ENCODE data around the gene SEMA3D.
A peak's percentile ranks its signal among the peaks of the same experiment; 100 is the strongest.

SEMA3D gene

DNA sequence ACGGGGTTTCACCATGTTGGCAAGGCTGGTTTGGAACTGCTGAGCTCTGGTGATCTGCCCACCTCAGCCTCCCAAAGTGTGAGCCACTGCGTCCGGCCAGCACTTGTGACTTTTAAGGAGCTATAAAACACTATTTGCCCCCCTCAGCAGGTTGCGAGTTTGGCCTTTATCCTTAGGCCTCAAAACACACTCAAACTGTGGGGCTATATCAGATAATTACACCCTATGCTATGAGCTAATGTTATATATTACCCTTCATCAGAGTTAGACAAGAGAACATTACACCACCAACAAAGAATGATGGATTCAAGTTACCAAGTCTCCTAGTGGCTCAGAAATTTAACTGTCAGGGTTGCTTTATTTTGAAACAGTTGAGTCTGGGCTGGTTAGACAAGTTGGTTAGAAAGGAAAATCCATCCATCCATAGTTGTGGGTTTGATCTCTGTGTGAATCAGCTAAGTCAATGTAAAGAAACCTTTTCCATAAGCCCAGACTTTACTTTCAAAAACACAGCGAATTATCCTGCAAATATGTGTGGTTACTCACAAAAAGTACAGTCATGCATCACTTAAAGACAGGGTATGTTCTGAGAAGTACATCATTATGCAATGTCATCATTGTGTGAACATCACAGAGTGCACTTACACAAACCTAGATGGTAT, 115.8 kb downstream of the SEMA3D start:
- peak; percentile 95 for DNase-seq

DNA sequence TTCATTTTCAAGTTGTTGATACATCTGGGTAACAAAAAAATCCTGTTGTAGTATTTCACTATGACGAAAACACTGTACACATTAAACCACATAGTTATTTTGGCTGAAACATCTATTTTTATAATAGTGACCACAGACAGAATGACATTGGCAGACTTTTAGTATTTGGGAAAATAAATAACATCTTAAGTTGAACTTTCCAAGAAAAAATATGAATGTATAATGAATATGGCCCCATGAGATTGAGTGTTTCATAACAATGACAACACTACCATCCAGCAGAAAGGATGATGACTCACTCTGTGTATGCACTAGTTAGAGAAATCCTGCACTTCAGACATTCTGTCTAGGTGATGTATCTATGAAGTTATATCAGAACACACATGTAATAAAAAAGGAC, 118.1 kb downstream of the SEMA3D start:
- DNase-seq, result peak; percentile 88

DNA sequence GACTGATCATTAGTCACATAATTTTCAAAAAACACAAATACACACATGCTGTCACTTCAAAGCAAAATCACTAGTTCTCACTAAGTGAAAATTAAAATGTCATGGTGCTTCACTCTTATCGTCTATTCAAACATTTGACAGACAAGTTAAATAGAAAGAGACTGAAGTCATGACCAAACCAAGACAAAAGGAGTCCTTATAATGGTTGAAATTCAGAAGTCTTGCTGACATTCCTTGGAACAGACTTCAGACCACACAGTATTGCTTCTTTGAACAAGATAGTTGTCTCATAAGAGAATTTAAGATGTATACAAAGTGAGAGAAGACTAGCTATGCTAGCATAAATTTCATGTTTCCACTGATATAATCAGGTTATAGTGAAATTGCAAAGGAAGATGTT, 119.5 kb downstream of the SEMA3D start:
- no peak for DNase-seq

DNA sequence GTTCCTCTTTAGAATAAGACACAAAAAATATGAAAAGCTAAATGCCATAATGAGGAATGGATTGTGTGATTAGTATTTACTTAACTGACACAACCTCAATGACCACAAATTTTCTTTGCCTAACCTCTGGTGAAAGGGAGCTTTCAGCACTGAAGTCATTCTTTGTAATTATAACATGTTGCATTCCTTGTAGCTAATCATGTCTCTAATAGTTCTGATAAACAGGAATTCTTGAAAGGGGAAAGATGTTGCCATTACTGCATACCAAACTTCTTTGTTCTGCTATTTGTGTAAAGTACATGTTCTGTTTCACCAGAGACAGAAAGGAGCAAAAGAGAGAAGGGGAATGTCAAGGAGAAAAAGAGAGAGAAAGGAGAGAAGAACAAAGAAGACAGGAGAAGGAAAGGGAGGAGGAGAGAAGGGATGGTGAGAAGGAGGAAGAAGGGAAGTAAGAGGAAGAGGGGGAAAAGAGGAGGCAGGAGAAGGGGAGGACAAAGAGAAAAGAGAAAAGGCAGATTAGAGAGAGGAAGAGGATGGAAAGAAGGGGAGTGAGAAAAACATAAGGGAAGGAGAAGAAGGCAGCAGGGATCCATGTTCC, 120.9 kb downstream of the SEMA3D start:
- peak; percentile 49 for DNase-seq

DNA sequence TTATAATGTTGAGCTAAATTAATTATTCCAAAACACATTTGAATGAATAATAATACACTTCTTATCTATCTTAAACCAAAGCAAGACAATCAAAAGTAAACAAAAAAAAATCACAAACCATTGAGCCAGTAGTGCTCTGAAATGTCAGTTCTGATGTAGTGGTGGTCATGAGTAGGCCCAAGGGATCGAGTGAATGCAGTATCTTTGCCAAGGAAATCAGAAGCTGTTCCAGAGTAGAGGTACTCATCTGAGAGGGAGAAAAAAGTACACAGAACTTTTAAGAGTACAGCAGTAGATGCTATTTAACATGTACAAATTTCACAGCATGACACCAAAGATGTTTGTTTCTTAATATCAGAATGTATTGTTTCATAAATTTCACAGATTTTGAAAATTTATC, 121.5 kb downstream of the SEMA3D start:
- DNase-seq, result peak; percentile 63

DNA sequence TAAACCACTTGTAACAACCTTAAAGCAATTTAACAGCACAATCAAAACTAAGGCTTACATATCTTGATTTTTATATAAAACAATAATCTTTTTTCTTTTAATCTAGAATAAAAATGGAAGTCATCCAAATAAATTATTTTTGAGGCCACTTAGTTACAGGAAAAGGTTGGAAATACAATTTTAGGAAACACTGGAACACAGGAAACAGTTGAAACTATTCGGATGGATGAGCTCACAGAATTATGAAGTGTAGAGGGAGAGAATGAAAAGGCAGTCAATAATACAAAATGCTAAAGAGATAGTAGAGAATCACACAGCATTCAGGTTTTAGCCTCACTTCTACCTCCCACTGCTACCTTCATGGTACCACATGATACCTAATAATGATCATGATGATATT, 124.2 kb downstream of the SEMA3D start:
- DNase-seq, result no peak

DNA sequence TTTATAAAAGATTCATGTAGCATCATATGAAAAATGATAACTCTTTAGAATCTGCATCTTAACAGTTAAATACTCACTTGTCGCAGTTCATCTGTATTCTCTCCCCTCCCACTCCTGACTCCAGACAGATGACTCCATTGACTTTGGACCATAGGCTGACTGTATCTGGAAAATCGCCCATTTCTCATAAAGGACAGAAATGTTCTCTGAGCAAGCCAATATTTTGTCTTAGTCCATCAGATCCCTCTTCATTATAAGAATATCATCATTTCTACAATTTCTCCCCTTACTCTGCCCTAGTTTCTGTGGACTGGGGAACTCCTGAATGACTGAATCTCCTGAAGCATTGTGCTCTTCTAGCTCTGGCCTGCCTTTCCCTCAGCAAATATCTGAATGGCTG, 125.4 kb downstream of the SEMA3D start:
- no peak for DNase-seq

DNA sequence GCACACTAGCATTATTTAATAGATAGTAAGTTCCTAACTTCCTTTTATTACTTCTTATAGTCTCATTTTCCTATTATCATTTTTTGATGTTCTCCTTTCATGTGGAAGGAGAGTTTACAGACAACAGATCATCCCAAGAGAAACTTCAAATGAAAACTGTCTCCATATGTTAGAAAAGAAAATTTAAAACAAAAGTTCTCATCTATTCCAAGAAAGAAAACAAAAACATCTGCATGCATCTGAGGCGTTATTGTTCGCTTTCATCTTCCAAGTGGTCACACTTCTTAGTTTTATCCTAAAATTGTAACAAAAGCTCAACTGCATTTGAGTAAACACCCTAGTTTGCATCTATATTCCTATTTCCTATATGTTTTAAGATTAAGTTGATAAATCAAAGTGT, 126.2 kb downstream of the SEMA3D start:
- no peak for DNase-seq

DNA sequence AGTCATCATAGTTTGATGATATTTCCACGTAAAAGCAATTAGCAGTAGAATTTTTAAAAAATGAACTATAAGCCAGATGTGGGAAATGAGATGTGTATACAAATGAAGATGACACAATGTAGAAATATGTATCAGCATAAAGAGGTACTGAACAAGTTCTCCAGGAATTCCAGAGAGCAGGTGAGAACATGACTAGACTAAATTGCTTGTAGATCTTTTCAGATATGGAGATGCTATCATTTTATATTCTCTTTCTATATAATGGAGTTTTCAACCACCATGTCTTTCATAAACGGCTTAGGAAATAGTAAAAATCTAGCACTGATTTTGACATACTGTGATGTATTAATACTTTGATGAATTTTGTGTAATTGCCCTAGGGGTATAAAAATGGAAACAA, 130.9 kb downstream of the SEMA3D start:
- DNase-seq, result no peak

DNA sequence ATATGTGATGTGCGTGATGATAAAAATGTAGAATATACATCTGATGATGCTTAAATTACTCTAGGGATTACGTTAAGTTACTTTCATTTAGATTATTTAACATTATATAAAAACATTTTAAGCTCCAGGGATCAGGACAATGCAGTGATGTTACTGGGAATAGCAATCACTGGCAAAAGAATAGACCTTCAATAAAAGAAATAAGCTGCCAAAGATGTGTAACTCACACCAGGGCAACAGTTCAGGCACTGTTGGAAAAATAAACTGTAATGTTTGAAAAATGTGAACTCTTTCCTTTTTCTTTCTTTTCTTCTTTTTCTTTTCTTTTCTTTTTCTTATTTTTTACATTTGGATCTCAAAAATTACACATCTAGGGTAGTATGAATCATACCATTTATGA, 131.7 kb downstream of the SEMA3D start:
- DNase-seq, result no peak

DNA sequence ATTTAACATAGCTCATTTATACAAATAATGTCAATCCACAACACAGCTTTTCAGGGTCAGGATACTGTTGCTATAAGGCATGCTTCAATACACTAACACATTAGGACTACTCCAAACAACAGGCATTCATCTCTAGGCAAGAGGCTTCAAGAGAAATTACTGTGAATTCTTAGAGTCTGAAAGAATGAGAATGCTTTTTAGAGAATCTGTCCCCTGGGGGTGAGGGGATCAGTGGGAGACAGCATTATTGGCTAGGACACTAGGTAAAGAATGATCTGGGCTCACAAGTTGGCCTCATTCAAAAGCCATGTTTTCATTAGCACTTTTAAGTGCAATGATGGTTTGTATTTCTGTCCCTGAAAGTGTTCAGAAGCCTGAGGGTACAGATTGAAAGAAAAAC, 132.6 kb downstream of the SEMA3D start:
- DNase-seq, result no peak

DNA sequence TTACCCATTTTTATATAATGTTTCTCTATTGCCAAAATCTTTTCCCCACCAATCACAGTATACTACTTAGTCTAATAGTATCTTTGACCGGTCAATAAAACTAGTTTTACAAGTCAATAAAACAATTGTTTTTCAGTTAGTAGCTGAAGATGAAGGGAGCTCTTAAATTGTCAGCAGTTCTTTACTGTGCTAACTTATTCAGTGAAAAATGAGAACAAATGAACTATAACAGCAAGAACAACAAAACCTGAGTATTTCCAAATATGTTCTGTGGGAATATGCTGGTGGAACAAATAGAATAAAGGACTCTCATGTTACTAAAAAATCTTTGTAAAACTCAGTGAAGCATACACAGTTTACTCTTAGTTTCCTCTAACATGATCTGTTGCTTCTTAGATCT, 134.0 kb downstream of the SEMA3D start:
- DNase-seq, result no peak

DNA sequence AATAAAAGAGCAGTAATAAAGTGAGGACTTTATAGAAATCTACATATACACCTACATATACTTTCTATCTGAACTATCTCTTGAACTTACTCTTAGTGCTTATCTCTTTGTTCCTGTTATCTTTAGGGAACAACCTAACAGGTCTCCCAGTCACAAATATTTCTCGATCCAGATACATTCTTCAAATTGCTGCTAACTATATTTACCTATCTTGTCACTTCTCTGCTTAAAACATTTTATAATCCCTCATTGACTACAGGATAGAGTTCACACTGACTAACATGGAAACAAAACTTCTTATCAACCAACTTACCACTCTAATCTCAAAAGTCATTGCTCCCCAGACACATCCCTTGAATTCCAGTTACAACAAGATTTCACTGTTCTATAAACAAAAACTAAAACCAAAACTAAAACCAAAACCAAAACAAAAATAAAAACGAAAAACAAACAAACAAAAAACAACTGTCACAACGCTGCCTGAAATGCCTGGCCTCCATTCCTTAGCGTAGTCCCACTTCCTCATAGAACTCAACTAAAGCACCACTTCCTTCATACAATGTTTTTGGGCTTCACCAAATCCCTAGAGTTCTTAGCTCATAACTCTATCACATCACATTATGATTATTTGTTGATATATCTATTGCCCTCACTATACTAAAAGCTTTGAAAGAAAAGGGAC, 134.7 kb downstream of the SEMA3D start:
- DNase-seq, result no peak

DNA sequence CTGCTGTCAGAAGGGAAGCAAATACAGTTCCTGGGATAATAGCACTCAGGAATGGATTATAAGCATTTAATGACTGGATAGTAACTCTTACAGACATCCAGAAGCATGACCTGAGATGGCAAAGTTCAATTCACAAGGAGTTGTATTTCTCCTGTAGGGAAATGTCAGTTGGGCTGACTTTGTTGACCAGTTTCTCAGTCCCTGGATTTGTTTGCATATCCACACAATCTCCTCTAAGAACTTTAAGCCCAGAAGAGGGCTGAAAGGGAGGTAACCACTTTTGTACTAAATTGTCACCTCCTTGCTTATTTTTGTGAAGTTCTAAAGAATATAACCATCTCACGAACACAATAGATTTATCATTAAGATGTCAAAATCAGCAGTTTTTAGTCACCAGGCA, 140.3 kb downstream of the SEMA3D start:
- DNase-seq, result no peak

DNA sequence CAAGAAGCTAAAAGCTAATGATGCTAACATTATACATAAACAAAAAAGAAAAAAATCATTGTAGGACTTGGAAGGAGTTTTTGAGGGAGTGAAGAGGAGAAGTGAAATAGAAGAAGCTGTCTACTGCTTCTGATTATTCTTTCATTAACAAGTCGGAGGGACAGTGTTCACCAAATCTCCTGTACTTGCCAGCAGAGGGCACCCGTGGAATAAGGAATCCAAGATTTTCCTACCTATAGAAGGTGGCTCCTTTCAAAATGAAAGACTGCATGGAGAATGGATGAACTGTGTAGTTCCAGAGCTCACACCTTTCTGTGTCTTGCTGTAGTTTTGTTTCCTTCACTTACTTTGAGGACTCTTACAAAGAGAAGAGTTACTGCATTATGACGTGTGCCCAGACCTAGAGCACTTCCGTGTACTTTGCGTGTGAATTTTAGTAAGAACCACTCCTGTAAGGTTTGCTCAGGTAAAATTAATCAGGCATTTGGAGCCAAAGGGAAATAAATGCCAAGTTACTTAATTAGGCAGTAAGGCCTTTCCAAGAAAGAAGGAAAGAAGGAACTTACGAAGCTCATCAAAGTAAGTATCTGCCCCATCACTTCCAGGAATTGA, 145.1 kb downstream of the SEMA3D start:
- DNase-seq, result peak; percentile 68

DNA sequence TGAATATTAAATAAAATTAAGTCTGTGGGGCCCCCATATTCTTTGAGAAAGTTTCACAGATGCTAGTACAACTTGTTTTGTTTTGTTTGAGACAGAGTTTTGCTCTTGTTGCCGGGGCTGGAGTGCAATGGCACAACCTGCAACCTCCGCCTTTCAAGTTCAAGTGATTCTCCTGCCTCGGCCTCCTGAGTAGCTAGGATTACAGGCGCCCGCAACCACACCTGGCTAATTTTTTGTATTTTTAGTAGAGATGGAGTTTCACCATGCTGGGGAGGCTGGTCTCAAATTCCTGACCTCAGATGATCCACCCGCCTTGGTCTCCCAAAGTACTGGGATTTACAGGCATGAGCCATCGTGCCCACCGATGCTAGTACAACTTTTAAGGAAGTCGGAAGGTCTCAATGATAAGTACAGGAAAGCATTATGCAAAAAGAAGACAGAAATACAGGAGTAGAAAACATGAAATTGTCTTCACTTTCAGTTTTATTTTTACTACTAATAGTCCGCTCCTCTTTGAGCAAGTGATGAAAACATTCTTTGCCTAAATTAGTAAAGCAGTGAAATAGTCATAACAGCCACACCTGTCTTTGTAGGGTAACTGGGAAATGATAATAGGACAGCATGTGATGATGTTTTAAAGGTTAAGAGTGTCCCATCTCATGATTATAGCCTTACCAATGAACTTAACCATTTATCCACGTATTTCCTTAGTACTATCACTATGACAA, 147.5 kb downstream of the SEMA3D start:
- no peak for DNase-seq

DNA sequence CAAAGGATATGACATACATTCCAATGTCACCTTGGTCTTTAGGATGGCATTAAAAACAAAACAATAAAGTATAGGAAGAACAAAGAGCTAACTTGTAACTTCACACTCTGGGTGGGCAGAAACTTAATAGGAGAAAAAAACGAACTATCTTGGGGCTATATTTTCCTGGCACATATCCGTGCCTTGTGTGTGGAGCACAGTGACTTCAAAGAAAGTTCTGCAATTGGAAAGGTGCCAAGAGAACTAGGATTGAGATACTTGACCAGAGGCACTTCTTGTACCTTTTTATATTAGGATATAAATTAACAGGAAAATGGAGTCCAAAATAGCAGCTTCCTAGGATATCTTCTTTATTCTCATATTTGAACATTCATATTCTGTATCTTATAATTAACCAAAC, 148.4 kb downstream of the SEMA3D start:
- DNase-seq, result no peak

DNA sequence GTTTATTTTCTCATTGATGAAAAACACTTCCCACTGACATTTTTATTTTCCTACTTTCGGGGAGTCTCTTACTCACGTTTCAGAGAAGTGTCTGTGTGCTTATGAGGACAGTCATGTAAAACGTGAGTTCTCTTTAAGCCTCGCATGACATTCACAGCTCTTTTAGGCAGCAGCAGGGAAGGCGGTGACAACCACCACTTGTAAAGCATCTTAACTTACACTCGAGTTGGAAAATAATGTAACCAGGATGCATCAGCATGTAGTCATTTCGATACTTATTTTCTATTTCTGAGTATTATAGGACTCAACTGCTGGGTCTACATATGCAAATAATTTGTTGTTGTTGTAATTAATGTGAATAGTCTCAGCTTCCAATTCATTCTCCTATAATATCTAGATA, 153.6 kb downstream of the SEMA3D start:
- DNase-seq, result no peak

DNA sequence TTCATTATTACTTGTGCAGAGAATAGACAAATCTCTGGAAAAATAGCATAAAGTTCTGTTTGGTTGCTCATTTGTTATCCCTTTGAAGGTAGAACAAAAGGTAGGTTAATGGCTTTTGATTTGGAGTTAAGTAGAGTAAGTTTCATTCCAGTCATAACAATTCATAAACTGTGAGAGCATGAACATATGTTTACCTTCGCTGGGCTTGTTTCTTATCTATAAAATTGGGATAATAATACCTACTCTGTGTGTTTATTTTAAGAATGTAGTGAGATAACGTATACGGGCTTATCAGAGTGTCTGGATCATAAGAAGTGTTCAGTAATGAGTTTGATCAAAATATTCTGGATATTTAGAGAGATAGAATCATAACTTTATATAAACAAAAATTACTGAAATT, 155.4 kb downstream of the SEMA3D start:
- DNase-seq, result no peak

DNA sequence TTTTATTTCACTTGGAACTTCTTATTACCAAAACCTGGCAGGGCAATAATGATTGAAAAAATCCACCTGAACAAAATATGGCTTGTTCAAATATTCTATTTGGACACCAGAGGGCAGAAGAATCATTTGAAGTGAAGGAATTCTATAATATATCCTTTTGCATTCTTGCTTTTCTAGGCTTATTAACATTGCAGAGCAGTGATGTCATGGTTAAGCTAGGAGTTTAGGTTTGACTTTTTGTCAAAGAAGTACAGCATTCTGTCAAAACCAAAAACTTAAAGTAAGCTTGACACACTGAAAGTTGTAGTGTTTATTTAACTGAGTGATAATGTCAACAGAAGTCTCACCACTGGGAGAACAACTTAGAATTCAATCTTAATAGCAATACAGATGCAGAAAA, 156.0 kb downstream of the SEMA3D start:
- peak; percentile 76 for DNase-seq

DNA sequence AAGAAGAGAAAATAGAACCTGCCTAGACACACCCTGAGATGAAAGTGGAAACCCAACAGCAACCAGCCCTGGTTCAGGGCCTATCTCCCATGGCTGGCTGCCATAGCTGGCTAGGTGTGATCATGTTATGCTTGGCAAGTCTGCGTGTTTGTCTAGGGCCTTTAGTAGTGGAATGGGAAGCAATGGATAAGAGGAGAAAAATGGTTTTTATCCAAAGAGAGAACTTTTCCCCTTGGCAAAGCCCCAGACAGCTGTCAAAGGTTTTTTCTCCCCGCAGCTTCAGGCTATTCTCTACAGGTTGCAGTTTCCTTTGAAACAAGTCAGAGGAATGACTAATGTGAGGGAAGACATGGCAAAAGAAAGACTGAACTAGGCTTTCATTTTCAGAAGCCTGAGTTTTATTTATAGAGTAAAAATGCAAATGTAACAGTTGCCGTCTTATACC, 161.5 kb downstream of the SEMA3D start:
- DNase-seq, result no peak

DNA sequence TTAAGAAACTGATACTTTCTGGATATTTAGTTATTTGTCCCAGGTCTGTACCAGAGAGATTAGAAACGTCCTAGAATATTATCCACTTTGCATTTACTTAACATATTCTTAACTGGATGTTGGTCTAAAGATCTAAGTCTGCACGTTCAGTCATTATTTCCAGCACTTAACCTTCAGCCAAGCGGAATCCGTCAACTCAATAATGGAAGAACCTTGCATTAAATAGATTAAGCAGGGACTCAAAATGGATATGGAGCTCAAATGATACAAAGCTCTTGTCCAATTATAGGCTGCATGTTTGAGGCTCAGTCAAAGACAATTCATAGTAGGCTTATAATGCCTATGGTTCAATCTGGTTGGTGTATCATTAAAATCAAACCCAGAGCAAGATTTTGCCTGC, 162.9 kb downstream of the SEMA3D start:
- no peak for DNase-seq

DNA sequence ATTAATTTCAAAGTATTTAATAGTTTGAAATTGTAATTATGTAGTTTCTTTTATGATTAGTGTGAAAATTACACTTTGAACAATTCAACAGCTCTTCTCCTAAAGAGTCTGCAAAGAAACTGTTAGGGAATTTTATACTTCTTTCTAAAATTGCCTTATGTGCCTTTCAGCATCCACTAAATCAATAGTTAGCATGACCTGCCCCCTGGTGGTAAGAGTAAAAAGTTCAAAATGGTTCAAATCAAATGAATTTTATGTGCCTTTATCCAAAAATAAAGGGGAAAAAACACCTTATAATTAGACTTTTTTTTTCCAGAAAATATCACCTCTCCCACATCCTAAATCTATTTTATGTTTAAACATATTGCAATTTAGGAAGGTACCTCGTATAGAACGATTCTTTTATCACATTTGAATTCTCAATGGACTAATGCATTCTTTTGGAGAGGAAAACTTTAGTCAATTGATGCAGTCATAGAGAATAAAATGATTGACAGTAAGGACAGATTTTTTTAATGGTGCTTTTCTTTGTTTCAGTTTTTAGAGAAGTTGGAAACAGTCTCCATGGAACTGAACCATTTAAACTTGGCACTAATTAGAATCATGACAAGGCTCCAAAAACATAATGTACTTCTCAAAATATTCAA, 163.7 kb downstream of the SEMA3D start:
- peak; percentile 58 for DNase-seq
